Glutamatergic neuron (in vitro differentiated cells): ENCODE data around the gene NR6A1. TPM values are rescaled to one million over a fixed set of nuclear protein-coding genes. Genes with fewer than 3 reads are reported as not detected.

Source experiments
- DNase-seq: peaks from one replicate; pipeline ENCODE4 v3.0.0; 2022
- H3K27ac Mint-ChIP-seq: one replicate; pipeline ENCODE4 v1.8.0; 2020; ENCODE audit warnings: mild to moderate bottlenecking, mixed read lengths, inconsistent platforms; ENCODE audit not compliant: unreplicated experiment
- H3K27me3 Mint-ChIP-seq: one replicate; pipeline ENCODE4 v1.8.0; 2020; ENCODE audit warnings: mild to moderate bottlenecking, moderate library complexity, mixed read lengths, inconsistent platforms; ENCODE audit not compliant: unreplicated experiment
- H3K36me3 Mint-ChIP-seq: one replicate; pipeline ENCODE4 v1.8.0; 2020; ENCODE audit warnings: mild to moderate bottlenecking, mixed read lengths, inconsistent platforms; ENCODE audit not compliant: unreplicated experiment
- H3K4me1 Mint-ChIP-seq: one replicate; pipeline ENCODE4 v1.8.0; 2020; ENCODE audit warnings: mild to moderate bottlenecking, low read depth, mixed read lengths, inconsistent platforms; ENCODE audit not compliant: unreplicated experiment
- H3K4me3 Mint-ChIP-seq: one replicate; pipeline ENCODE4 v1.8.0; 2020; ENCODE audit warnings: mild to moderate bottlenecking, mixed read lengths, inconsistent platforms; ENCODE audit not compliant: unreplicated experiment
- H3K9me3 Mint-ChIP-seq: one replicate; pipeline ENCODE4 v1.8.0; 2020; ENCODE audit warnings: mild to moderate bottlenecking, moderate library complexity, mixed read lengths, inconsistent platforms; ENCODE audit not compliant: unreplicated experiment
- CTCF ChIP-seq: fragments of 200-600 bp; sonication (generic); IDR thresholded peaks from one replicate; pipeline ENCODE4 v1.5.0; 2021; ENCODE audit not compliant: partially characterized antibody, unreplicated experiment
- total RNA-seq: library from RNA; stranded (reverse); fragmentation: NEBNext Ultra II Directional; extraction: Animal tissue kit (Norgen Biotek cat#: 25700); gene quantifications from one replicate; pipeline ENCODE4 v1.2.1, GENCODE V29; 2021; ENCODE audit not compliant: unreplicated experiment

NR6A1 gene
- total RNA-seq, 1 donor from 2014 or later, result 51.0 TPM

DNA sequence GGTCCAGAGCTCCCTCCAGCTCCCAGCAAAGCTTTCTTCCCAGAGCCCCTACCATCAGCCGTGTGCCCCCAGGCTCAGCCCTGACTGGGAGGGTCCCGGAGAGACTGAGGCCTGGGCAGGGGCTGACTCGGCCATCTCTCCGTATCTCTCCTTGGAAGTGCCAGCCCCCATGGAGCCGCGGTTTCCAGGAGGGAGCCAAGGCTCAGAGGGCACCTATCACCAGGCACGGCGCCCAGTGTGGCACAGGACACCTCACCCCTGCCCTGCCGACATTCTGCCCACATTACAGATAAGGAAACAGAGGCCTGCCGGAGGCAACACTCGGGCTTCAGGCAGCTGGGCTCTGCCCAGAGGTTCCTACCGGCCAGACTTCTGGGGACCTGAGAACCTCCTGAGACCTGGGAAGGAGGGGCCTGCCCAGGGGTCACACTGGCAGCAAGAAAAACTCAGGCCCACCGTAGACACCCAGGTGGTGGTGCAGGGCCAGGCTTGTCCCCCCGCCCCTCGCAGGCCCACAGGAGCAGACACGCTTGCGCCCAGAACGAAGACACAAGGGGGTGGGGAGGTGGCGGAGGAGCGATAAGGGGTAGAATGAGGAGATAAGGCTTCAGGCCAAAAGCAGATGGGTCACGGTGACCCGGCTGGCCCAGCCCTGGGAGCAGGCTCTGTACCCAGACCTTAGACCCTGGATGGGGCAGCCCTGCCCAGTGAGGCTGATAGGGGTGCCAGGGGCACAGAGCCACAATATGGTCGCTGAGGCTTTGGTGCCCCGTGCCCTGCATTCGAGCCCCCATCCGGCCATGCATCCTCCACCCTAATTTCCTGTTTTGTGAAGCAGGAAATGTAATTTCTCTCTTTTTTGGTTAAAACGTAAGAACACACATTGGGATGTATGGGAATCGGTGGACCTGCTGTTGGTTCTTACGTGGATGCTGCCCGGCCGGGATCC lies 275.7 kb downstream of the NR6A1 start:
- Mint-ChIP-seq H3K9me3 (peaks cover 6% of the 10 kb centered on the region), H3K27ac (no peak overlapping the region), H3K27me3 (peaks cover 19% of the 10 kb centered on the region), H3K4me3 (no peak overlapping the region), H3K4me1 (peaks cover 2% of the 10 kb centered on the region), H3K36me3 (no peaks in the 10 kb centered on the region)
- DNase-seq, result no peak
- no peak for TF ChIP-seq CTCF

- TF ChIP-seq CTCF, result no peak
- Mint-ChIP-seq H3K4me3 (no peak overlapping the region), H3K36me3 (no peaks in the 10 kb centered on the region), H3K27ac (peak overlapping the region; percentile 72), H3K9me3 (peaks cover 6% of the 10 kb centered on the region), H3K27me3 (peaks cover 22% of the 10 kb centered on the region), H3K4me1 (peaks cover 2% of the 10 kb centered on the region)
- no peak for DNase-seq
Observed at GRCh38 chr9:124493794-124494479, 277.2 kb downstream of the NR6A1 start.

DNA sequence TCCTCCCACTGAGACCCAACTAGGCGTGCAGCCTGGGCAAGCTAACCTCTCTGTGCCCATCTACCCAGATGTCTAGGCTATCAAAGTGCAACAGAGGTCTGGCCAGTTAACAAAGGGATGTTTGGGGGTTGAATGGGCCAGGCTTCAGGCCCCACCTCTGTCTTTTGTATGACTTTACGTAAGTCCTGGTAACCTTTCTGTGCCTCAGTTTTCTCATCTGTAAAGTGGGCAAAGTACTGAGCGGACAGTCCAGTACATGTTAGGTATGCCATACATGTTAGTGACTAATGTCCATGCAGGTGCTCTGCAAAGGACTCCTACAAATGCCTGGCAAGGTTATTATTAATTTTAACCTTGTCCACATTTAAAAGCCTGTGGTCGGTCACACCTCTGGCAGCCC lies 277.9 kb downstream of the NR6A1 start:
- H3K4me1 Mint-ChIP-seq, result peaks cover 2% of the 10 kb centered on the region
- H3K27ac Mint-ChIP-seq, result no peak overlapping the region
- H3K9me3 Mint-ChIP-seq, result peaks cover 6% of the 10 kb centered on the region
- TF ChIP-seq CTCF, result no peak
- H3K4me3 Mint-ChIP-seq, result no peak overlapping the region
- DNase-seq, result no peak
- H3K36me3 Mint-ChIP-seq, result no peaks in the 10 kb centered on the region
- peaks cover 21% of the 10 kb centered on the region for H3K27me3 Mint-ChIP-seq

DNA sequence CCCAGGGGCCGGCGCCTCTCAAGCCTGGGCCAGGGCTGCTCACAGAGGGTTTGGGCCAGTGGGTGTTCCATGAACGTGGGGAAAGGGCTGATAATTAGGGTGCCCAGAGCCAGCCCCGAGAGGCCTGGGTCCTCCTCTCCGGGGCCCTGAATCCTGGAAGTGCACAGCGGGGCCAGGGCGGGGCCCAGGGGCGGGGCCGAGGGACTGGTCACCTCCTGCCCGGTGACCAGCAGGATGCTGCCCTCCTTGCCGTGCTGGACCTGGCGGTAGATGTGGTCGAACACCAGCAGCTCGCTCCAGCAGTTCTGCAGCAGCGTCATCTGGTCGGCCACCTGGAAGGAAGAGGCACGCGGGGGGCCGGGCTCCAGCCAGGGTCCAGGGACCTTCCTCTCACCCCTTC lies 278.3 kb downstream of the NR6A1 start:
- Mint-ChIP-seq H3K9me3 (peaks cover 6% of the 10 kb centered on the region), H3K4me1 (no peaks in the 10 kb centered on the region), H3K27me3 (peaks cover 19% of the 10 kb centered on the region), H3K36me3 (no peaks in the 10 kb centered on the region), H3K4me3 (no peak overlapping the region), H3K27ac (no peak overlapping the region)
- no peak for DNase-seq
- no peak for TF ChIP-seq CTCF
